Skin epidermis (tissue), 12 donors: Measurements from ENCODE around the gene RNU5D-1.
A peak's percentile ranks its signal among the peaks of the same experiment; 100 is the strongest.

ENCODE experiments used
- H3K27ac ChIP-seq, 21 experiments: fragments of 200-600 bp; sonication (generic) in 11 of 21; one replicate each; pipeline ENCODE4 v1.5.0; 2020; ENCODE audit warnings: mild to moderate bottlenecking in 3 of 21, inconsistent platforms in 2 of 21, moderate library complexity in 2 of 21
- H3K4me3 ChIP-seq, 7 experiments: fragments of 200-600 bp; sonication (generic) in 2 of 7; one replicate each; pipeline ENCODE4 v1.5.0; 2020; ENCODE audit warnings: inconsistent platforms in 2 of 7, mild to moderate bottlenecking in 2 of 7, moderate library complexity in 1 of 7

RNU5D-1 gene

DNA sequence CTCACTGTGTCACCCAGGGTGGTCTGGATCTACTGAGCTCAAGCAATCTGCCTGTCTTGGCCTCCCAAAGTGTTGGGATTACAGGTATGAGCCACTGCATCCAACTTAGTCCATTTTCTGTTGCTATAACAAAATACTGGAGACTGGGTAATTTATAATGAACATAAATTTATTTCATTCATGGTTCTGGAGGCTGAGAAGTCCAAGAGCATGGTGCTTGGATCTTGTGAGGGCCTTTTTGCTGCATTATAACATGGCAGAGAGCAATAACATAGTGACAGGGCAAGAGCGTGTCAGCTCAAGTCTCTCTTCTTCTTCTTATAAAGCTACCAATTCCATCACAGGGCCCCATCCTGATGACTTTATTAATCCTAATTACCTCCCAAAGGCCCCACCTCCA is 5.0 kb upstream of the RNU5D-1 start:
- no peak overlapping the region for H3K27ac ChIP-seq
- no peak overlapping the region for H3K4me3 ChIP-seq

DNA sequence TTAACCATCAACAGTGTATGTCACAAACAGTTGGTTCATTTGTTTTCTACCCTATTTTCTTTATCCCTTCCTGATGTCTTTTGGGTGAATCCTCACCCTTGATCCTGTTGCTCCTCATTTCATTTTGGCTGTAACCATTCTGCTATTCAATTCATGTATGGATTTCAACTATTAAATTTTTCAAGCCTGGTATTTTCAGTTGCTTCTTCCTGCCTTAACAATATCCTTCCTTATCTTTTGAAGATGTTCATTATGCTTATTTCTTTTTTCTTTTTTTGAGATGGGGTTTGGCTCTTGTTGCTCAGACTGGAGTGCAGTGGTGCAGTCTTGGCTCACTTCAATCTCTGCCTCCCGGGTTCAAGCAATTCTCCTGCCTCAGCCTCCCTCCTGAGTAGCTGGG is 2.8 kb upstream of the RNU5D-1 start:
- Histone ChIP-seq H3K27ac (peak overlapping the region in 4 of 21 experiments; percentile 0 to 31 (median 20)), H3K4me3 (no peak overlapping the region)

DNA sequence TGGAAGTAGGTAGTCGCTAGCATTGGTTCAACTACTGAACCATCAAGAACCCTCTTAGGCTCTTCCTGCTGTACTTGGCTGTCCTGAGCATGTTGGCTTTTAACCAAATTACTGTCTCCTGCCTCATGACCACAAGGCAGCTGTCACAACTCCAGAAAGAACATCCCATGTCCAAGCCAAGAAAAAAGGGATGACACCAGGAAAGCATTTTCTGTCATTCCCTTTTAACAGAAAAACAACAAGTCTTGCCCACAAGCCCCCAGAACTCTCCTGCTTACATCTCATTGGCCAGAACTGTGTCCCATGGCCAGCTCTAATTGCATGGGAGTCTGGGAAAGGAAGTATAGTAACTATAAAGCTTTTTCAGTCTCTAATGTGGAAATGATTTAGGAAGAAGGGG is 2.4 kb upstream of the RNU5D-1 start:
- Histone ChIP-seq H3K27ac (peak overlapping the region in 4 of 21 experiments; percentile 0 to 31 (median 20)), H3K4me3 (no peak overlapping the region)

DNA sequence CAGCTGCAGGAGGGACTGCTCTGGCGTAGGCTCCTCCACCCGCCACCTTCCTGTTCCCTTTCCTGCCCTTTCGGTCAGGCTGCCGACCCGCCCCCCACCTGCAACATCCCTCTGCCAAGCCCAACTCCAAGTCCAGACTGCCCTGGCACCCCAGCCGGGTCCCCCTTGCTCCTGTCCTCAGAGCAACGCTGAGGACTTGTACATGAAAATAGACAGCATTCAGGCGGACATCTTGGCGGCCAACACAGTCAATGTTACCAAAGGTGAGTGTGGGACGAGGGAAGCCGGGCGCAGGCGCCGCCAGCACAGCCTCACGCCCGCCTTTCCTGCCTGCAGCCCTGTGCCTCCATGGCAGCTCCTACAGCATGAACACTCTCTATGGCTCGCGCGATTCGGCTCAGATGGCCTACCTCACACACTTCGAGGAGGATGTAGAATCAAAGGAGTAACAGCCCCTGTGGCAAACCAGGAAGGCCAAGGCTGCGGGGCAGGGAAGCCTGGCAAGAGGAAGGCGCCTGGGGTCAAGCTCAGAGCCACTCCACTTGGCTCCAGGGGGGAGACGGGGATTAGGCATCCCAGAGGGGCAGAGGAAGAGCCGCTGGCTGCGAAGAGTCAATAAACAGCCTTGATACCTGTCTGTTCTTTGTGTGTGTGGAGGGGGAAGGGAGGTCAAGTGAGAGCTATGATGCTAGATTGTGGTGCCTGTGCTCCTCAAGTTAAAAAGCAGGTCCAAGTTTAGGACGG is 5.8 kb downstream of the RNU5D-1 start:
- Histone ChIP-seq H3K4me3 (no peak overlapping the region), H3K27ac (peak overlapping the region in 1 of 21 experiments; percentile 68)

DNA sequence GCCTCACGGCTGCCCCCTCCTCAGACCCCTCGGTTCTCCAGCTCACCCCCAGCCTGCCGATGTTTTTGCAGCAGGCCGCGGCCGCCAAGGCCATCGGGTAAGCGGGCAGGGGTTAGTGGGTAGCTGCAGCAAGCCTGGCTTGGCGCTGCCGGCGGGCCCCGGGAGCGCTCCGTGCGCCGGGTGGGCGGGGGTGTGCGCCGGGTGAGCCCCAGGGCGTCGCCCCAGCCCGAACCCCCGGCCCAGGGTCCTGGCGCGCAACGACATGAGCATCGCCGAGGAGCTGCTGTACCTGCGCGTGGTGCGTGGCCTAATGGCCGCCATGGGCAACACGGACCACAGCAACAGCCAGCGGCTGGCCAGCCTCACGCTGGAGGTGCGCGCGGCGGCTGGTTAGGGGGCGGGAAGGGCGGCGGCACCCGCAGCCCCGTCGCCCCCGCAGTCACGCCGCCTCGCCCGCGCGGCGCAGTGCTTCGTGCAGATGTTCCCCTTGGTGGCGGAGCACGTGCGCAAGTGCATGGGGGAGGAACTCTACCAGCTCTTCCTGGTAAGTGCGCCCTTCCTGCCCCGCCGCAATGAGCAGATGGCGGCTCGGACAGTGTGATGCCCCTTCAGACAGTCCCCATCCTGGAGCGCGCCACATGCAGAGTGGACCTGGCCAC is 6.5 kb downstream of the RNU5D-1 start:
- H3K4me3 ChIP-seq = no peak overlapping the region

DNA sequence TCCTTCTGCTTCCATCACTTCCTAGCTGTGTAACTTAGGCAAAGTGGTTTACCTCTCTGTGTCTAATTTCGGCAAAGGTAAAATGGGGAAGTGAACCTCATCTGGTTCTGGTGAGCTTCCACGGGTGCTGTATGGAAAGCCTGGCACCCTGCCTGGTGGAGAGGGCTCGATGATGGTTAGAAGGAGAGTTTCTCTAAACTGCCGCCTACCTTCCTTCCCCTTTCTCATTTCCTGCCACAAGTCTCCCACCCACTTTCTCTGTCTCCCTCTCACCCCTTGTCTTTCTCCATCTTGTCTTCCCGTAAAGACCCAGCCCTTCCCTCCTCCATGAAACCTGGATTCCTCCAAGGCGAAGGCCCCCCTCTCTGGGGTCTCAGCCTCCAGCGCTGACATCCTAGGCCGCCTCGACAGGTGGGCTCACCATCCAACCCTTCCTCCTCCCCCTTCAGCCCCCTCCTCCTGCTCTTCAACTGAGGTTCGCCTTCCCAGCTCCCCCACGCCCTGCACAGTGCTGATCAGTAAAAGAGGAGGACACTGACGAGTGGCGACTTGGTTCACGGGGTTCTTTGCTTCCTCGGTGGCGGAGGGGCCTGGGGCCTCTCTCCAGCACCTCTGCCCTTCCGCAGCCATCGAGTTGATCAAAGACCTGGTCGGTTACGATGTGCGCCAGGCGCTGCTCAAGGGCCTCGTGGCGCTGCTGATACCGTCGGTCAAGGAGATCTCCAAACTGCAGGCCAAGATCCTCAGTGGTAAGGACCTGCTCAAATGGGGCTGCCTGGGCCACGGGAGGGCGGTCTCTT is 7.3 kb downstream of the RNU5D-1 start:
- H3K27ac ChIP-seq = peak overlapping the region in 5 of 21 experiments; percentile 3 to 73 (median 60)
- H3K4me3 ChIP-seq = no peak overlapping the region

More for the DNA sequence above, 6.5 kb downstream of the RNU5D-1 start:
- H3K27ac ChIP-seq = peak overlapping the region in 3 of 21 experiments; percentile 60 to 73 (median 68)

DNA sequence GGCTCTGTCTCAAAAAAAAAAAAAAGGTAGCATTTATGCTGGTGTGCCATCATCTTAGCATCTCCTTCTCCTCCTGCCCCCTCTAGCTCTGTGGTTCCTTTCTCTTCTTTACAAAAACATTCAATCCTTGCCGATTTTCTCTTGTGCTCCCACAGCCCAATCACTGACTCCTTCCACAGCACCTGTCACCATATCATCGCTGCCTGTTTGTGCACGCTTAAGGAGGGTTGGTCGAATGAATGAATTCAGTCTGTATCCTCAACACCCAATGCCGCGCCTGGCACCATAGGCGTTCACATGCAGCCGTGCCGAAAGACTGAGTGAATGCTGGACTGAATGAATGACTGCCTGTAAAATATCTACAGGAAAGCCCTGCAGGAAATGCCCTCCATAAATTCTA is 7.9 kb downstream of the RNU5D-1 start:
- Histone ChIP-seq H3K27ac (peak overlapping the region in 3 of 21 experiments; percentile 36 to 73 (median 60)), H3K4me3 (no peak overlapping the region)

DNA sequence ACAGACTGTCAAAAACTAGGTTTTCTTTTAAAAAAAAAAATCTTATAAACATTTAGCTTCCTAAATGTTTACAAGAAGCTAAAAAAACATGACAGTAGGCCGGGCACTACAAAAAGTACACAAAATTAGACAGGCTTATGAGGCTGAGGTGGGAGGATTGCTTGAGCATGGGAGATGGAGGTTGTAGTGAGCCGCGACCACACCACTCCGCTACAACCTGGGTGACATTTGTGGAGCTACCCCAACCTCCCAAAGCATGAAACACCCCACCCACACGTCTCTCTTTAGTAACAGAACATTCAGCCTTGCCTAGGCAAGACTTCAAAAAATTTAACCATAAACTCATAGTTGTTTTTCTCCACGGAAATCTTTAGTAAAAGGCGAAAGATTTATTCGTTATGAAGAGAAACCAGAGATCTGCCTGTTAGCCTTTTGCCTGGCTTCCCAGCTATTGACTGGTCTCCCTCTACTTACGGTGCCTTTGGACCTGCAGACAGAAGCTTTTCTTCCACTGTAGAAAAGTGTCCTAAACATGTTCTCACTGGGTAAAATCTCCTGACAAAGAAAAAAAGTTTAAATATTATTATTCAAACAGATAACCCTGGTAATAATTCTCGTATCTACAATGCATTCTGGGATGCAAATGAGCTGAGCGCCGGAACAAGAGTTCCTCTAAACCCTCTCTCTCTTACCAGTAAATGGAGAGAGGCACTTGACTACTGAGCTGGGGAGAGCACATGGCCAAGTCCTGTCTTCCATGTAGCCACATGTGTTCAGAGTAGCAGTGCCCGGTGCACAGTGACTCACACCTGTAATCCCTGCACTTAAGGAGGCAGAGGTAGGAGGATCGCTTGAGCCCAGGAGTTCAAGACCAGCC is 9.2 kb downstream of the RNU5D-1 start:
- Histone ChIP-seq H3K4me3 (no peak overlapping the region), H3K27ac (peak overlapping the region in 18 of 21 experiments; percentile 16 to 92 (median 70))

DNA sequence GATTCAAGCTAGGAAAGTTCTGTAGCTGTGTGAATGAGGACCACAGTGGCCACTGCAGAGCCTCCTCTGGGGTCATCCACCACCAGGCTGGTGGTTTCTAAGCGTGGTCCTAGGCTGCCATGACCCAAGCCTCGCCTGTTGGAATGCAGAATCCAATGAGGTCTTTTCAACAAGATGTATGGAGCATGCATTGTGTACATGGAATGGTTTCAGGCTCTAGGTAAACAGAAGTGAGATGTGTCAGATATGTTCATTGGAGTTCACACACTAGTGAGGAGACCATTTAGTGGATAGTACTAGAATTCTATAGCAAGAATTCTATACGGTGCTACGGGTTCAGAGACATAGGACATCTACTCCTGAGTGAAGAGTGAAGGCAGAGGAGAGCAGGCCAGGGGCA is 10.7 kb downstream of the RNU5D-1 start:
- Histone ChIP-seq H3K4me3 (no peak overlapping the region), H3K27ac (peak overlapping the region in 1 of 21 experiments; percentile 5)

DNA sequence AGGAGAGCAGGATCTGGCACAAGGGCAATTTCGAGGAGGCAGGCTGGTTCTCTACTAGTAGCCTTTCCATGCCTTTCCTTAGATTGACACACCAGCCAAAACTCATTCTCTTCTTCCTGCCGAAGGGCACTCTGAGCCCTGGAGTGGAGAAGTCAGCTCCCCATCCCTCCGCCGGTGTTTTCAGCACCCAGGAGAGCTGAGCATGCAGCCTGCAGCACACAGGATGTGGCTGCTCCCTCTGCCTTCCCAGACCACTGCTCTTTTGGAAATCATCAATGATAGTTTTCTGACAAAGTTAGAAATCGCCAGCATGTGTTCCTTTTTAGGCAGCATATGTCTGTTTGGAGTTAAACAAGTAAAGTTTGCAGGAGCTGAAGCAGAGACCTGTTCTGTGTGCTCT is 11.7 kb downstream of the RNU5D-1 start:
- no peak overlapping the region for H3K27ac ChIP-seq
- no peak overlapping the region for H3K4me3 ChIP-seq

DNA sequence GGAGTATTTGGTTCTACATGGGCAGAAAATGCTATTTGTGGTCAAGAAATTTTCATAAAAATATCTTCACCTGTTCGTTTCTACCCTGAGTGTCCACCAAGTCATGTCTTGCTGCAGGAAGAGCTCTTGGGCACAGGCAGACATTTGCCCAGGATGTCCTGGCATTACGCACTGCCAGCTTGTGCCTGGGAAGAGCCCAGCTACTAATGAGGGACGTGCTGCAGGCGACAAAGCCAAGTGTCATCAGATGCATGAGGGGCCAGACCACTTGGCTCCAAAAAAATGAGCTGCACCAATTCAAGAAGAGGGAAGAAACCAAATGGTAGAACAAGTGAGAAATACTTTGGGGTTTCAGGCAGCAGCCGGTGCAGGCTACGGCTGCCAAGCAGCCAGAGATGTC is 12.9 kb downstream of the RNU5D-1 start:
- Histone ChIP-seq H3K4me3 (no peak overlapping the region), H3K27ac (no peak overlapping the region)

DNA sequence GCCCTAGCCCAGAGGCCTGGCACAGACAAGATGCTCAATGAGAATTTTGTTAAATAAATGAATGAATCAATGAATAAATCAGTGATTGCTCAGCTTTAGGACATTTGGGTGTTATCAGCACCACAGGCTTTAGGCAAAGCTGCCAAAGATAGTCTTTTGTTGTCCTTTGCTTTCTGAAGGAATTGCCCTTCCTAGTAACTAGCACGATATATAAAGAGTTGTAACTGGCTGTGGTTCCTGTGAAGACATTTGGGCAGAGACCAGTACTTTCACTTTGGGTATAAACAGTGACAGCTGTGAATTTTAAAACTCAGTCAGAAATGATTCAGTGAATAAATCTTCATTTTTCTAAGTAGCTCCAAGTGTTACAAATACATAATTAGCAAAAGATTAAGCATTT is 13.3 kb downstream of the RNU5D-1 start:
- Histone ChIP-seq H3K27ac (no peak overlapping the region), H3K4me3 (no peak overlapping the region)

DNA sequence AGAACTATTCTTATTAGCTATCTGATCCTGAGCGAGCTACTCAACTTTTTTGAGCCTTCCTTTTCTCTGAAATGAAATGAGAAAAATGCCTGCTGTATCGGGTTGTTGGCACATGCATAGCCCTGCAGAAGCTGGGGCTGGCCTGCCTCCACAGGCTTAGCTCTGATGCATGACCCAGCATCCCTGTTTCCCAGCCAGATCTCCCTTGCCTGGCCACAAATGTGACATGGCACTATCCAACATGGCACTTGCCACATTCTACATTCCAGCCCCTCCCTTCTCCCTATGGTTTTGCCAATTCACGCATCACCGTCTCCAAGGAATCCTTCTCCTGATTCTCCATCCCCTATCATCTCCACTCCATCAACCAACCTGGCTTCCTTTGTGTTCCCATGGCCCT is 13.8 kb downstream of the RNU5D-1 start:
- H3K4me3 ChIP-seq = no peak overlapping the region
- no peak overlapping the region for H3K27ac ChIP-seq

DNA sequence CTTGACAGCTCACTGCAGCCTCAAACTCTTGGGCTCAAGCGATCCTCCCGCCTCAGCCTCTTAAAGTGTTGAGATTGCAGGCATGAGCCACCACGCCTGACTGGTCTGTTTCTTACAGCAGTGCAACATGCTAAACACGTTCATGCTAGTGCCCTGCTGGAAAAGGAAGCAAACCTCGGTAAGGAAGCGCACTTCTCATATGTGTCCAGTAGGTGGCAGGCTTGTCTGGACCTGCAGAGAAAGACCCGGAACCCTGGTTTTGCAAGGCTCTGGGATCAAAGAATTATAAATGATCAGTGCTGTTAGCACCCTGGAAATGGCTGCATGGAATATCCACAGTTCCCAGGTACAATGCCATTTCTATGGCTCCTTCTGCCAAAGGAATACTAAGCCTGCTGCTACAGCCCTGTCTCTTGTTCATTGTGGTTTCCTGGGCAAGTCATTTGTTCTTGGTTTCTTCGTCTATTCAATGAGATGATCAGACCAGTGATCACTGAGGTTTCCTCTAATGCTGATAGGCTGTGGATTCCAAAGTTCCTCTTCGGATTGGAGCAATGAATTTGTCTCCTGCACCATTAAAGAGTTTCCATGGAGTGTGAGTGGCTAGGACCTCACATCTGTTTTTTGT is 15.9 kb downstream of the RNU5D-1 start:
- H3K4me3 ChIP-seq = no peak overlapping the region
- H3K27ac ChIP-seq = peak overlapping the region in 2 of 21 experiments; percentile 7 to 56

DNA sequence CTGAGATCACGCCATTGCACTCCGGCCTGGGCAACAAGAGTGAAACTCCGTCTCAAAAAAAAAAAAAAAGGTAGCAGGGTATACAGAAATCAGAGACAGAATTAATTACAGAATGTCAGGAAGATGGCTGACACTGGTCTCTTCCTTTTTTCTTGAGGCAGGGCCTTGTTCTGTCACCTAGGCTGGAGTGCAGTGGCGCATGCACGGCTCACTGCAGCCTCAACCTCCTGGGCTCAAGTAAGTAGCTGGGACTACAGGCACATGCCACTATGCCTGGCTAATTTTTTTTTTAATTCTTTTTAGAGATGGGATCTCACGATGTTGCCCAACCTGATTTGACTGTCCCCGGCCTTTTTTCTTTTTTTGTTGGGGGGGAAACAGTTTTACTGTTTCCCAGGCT is 16.4 kb downstream of the RNU5D-1 start:
- no peak overlapping the region for H3K4me3 ChIP-seq
- H3K27ac ChIP-seq = peak overlapping the region in 2 of 21 experiments; percentile 7 to 56

DNA sequence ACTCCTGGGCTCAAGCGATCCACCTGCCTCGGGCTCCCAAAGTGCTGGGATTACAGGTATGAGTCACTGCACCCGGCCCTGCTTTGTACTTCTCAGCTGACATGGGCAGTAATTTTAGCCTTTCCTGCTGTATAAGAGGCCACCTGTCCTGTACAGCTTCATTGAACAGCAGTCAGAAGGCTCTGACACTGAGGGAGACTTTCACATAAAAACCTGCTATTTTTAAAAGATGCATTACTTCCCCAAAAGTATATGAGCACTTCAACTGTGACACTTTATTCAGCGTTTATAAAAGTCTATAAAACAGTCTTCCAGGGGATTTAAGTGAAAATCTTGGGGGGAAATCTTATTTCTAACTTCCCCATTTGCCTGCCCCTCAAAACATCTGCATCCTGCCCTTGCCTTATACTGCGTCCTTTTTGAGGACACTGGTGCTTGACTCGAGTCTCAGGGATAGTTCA is 17.6 kb downstream of the RNU5D-1 start:
- no peak overlapping the region for H3K4me3 ChIP-seq
- H3K27ac ChIP-seq = no peak overlapping the region

DNA sequence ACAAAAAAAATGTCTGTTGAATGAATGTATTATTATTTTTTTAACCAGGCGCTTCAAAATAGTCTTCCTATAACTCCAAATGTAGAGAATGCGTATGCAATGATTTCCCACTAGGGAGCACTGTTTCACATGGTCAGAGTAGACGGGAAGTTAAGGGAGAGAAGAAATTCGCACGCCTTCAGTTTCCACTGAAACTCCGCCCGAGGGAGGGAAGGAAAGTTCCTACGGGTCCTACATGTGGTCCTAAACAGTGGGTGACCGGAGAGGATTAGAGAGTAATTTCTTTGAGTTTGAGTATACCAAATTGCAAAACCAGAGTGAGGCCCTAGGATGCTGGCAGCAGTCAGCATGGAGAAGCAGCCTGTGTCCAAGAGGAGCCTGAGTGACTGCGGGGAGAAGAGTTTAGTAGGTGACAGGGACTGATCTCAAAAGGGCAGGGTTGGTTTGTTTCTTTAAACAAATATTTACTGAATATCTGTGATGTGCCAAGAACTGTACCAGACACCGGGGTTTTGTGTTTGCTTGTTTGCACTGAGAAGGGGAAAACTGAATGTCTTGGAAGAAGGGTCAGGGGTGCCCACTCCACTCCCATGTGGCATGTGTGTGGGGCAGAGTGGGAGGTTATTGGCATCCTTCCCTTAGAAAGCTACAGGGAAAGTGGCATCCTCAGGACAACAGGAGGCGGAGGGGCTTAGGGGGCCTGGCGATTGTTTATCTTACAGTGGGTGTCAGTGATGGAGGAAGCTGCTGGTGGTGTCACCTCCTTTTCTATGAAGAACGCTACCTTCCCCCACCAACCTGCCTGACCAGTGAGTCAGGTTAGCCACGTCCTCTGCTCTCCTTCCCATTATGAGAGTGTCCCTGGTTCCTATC is 22.8 kb downstream of the RNU5D-1 start:
- H3K4me3 ChIP-seq = no peak overlapping the region
- H3K27ac ChIP-seq = peak overlapping the region in 3 of 21 experiments; percentile 42 to 78 (median 47)
